Ovary (tissue), 3 donors: ENCODE results near the gene OR5M11.

Experiments used
- CTCF ChIP-seq, 3 donors: fragments of 450-650 bp in 2 of 3; fragments of 200-600 bp in 1 of 3; IDR thresholded peaks; one replicate each; pipeline versions ENCODE4 v1.5.1 to v1.8.0; 2016 to 2022; ENCODE audit warnings: antibody characterized with exemption in 3 of 3, mild to moderate bottlenecking in 1 of 3
- EP300 ChIP-seq: sonication (generic); formaldehyde crosslinking; IDR thresholded peaks from one replicate; pipeline ENCODE4 v1.6.1; 2017; ENCODE audit warnings: antibody characterized with exemption
- POLR2A ChIP-seq: fragments of 450-650 bp; IDR thresholded peaks from one replicate; pipeline ENCODE4 v1.6.1; 2017; ENCODE audit warnings: antibody characterized with exemption, mild to moderate bottlenecking, moderate library complexity
- donor health status: DM: no; HTN: no; CAD: no.

DNA sequence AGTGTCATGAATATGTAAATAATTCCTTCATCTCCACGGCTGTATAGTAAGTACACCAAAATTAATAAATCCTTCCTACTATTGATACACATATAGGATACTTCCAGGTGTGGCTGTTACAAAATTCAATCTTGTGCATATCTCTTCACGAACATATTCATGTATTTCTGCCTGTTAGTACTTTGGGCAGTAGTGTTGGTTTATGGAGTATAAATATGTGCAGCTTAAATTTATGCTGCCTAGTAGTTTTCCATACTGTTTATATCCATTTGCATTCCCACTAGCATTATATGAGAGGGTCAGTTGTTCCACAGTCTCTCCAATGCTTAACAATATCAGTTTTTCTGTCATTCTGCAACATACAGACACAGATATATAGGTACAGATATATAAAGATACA, 47.9 kb downstream of the OR5M11 start:
- TF ChIP-seq CTCF (IDR thresholded peaks at IDR 0.05) (no peak), POLR2A (no peak), EP300 (no peak)
